C4-2B (cell line): ENCODE data around the gene EPB41.

ENCODE experiments used
- ZFX ChIP-seq: fragments of 450-650 bp; IDR thresholded peaks from 2 replicates; pipeline ENCODE4 v1.6.1; 2017
- TF ChIP-seq, protein P1 (sequence below): fragments of 450-650 bp; conservative IDR thresholded peaks from 2 replicates; pipeline ENCODE4 v1.5.1; 2017; ENCODE audit warnings: mild to moderate bottlenecking

DNA sequence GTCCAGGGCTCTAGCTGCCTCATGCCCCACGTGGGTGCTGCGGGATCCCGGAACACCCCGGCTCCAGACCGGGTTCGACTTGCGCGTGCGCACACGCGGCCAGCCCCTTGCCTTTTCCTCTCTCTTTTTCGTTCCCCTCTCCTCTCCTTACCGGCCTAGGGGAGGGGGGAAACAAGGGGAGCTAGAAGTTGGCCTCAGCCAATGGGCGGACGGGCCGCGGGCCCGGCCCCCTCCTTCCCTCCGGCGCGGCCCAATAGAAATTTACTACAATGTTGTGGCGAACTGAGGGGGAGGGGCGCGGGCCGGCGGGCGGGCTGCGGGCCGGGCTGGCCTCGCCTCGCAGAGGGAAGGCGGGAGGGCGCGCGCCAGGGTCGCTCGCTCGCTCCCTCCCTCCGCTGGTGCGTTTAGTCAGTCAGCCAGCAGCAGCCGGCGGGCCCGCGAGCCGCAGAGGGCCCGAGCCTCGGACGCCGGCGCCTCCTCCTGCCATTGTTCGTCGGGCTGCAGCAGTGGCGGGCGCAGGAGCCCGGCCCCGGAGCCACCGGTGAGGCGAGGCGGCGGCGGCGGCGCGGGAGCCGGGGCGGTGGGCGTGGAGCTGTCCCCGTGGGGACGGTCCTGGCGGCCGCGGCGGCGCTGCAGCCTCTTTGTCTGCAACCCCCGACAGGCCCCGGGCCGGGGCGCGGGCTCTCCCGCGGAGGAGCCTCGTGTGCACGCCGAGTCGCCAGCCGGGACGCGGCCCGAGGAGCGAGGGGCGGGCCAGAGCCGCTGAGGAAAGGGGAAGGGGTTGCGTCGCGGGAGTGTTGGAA lies at the start of gene EPB41:
- TF ChIP-seq, protein P1, sequence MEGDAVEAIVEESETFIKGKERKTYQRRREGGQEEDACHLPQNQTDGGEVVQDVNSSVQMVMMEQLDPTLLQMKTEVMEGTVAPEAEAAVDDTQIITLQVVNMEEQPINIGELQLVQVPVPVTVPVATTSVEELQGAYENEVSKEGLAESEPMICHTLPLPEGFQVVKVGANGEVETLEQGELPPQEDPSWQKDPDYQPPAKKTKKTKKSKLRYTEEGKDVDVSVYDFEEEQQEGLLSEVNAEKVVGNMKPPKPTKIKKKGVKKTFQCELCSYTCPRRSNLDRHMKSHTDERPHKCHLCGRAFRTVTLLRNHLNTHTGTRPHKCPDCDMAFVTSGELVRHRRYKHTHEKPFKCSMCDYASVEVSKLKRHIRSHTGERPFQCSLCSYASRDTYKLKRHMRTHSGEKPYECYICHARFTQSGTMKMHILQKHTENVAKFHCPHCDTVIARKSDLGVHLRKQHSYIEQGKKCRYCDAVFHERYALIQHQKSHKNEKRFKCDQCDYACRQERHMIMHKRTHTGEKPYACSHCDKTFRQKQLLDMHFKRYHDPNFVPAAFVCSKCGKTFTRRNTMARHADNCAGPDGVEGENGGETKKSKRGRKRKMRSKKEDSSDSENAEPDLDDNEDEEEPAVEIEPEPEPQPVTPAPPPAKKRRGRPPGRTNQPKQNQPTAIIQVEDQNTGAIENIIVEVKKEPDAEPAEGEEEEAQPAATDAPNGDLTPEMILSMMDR: no peak
- TF ChIP-seq ZFX: peak; percentile 71
